ENCODE measurements around the gene MATK.

The MATK gene

GRCh38 chr19:3814648-3815047 is 28.5 kb upstream of the MATK start:
- Histone ChIP-seq H3K36me3 (no peaks in the 10 kb centered on the region), H3K4me3 (ENCODE audit: low read depth, low read length) (no peak overlapping the region), H3K27ac (no peak overlapping the region), H3K9me3 (ENCODE audit: severe bottlenecking) (no peaks in the 10 kb centered on the region), H3K27me3 (ENCODE audit: insufficient read depth, low read depth, severe bottlenecking) (no peaks in the 10 kb centered on the region)
- DNase-seq = no peak
- no peak for TF ChIP-seq CTCF (IDR thresholded peaks at IDR 0.05; ENCODE audit: low read depth, low read length)

- no peaks in the 10 kb centered on the region for H3K36me3 ChIP-seq
- H3K9me3 ChIP-seq (ENCODE audit: severe bottlenecking) = no peaks in the 10 kb centered on the region
- no peak overlapping the region for H3K4me3 ChIP-seq (ENCODE audit: low read depth, low read length)
- H3K27ac ChIP-seq = no peak overlapping the region
- DNase-seq = no peak
- no peak for TF ChIP-seq CTCF (IDR thresholded peaks at IDR 0.05; ENCODE audit: low read depth, low read length)
- H3K27me3 ChIP-seq (ENCODE audit: insufficient read depth, low read depth, severe bottlenecking) = no peaks in the 10 kb centered on the region
These were observed 27.6 kb upstream of the MATK start for GRCh38 chr19:3813473-3814392.

GRCh38 chr19:3810708-3811355 is 24.7 kb upstream of the MATK start:
- Histone ChIP-seq H3K27me3 (ENCODE audit: insufficient read depth, low read depth, severe bottlenecking) (no peaks in the 10 kb centered on the region), H3K36me3 (no peaks in the 10 kb centered on the region), H3K4me3 (ENCODE audit: low read depth, low read length) (no peak overlapping the region), H3K27ac (no peak overlapping the region), H3K9me3 (ENCODE audit: severe bottlenecking) (no peaks in the 10 kb centered on the region)
- TF ChIP-seq CTCF (IDR thresholded peaks at IDR 0.05; ENCODE audit: low read depth, low read length) = no peak
- no peak for DNase-seq

- Histone ChIP-seq H3K27me3 (ENCODE audit: insufficient read depth, low read depth, severe bottlenecking) (no peaks in the 10 kb centered on the region), H3K27ac (no peak overlapping the region), H3K4me3 (ENCODE audit: low read depth, low read length) (no peak overlapping the region), H3K9me3 (ENCODE audit: severe bottlenecking) (no peaks in the 10 kb centered on the region), H3K36me3 (no peaks in the 10 kb centered on the region)
- no peak for TF ChIP-seq CTCF (IDR thresholded peaks at IDR 0.05; ENCODE audit: low read depth, low read length)
- no peak for DNase-seq
These were observed 23.9 kb upstream of the MATK start for GRCh38 chr19:3809881-3810707.

- no peak overlapping the region for H3K4me3 ChIP-seq (ENCODE audit: low read depth, low read length)
- no peak for TF ChIP-seq CTCF (IDR thresholded peaks at IDR 0.05; ENCODE audit: low read depth, low read length)
These were observed 22.4 kb upstream of the MATK start for GRCh38 chr19:3808420-3809143.

More at GRCh38 chr19:3808420-3809143, 22.4 kb upstream of the MATK start:
- DNase-seq = no peak
- Histone ChIP-seq H3K27ac (no peak overlapping the region), H3K36me3 (no peaks in the 10 kb centered on the region), H3K27me3 (ENCODE audit: insufficient read depth, low read depth, severe bottlenecking) (no peaks in the 10 kb centered on the region), H3K9me3 (ENCODE audit: severe bottlenecking) (no peaks in the 10 kb centered on the region)

Measured in WERI-Rb-1 (cell line).